ENCODE results near the gene TPX2.
"Not testable (repeated sequence)": the region's sequence is repeated elsewhere in the genome, so short reads cannot be mapped to it uniquely, and the experiment has no call there.

The TPX2 gene

DNA sequence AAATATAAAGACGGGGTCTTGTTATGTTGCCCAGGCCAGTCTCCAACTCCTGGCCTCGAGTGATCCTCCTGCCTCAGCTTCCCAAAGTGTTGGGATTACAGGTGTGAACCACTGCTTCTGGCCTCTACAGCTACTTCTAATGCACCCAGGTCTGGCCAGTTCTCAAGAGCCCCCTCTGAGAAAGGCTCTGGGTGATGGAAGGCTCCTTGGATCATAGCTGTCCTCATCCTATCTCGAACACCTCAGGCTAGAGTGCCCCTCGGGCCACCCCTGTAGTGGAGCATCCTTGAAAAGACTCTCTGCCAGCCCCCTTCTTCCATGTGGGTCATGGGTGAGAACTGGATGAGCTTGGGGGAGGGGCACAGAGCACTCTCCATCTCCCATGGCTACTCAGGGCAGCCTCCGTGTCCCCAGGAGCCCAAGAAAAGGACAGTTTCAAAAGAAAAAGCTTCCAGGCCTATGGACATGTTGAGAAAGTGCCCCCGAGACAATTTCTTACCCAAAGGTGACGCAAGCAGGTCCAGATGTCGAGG lies 79.4 kb downstream of the TPX2 start:
- DNase-seq = no peak

- DNase-seq = no peak
Observed at GRCh38 chr20:31819083-31819784, 80.1 kb downstream of the TPX2 start, which contains the start of gene MYLK2. TSS of gene MYLK2 (plus strand) at chr20:31819356. CDS start at chr20:31819581, 225 bp downstream.

DNA sequence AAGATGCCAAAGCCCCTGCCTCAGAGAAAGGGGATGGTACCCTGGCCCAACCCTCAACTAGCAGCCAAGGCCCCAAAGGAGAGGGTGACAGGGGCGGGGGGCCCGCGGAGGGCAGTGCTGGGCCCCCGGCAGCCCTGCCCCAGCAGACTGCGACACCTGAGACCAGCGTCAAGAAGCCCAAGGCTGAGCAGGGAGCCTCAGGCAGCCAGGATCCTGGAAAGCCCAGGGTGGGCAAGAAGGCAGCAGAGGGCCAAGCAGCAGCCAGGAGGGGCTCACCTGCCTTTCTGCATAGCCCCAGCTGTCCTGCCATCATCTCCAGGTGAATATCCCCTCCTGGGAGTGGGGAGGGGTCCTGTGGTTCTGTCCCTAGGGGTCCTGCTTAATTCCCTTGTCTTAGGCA lies 81.1 kb downstream of the TPX2 start:
- no peak for DNase-seq

DNA sequence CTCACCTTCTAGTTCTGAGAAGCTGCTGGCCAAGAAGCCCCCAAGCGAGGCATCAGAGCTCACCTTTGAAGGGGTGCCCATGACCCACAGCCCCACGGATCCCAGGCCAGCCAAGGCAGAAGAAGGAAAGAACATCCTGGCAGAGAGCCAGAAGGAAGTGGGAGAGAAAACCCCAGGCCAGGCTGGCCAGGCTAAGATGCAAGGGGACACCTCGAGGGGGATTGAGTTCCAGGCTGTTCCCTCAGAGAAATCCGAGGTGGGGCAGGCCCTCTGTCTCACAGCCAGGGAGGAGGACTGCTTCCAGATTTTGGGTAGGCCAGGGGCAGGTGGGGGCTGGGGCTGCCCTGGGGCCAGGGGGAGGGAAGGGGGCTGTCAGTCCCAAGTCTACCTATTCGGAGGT lies 82.3 kb downstream of the TPX2 start:
- DNase-seq = no peak

DNA sequence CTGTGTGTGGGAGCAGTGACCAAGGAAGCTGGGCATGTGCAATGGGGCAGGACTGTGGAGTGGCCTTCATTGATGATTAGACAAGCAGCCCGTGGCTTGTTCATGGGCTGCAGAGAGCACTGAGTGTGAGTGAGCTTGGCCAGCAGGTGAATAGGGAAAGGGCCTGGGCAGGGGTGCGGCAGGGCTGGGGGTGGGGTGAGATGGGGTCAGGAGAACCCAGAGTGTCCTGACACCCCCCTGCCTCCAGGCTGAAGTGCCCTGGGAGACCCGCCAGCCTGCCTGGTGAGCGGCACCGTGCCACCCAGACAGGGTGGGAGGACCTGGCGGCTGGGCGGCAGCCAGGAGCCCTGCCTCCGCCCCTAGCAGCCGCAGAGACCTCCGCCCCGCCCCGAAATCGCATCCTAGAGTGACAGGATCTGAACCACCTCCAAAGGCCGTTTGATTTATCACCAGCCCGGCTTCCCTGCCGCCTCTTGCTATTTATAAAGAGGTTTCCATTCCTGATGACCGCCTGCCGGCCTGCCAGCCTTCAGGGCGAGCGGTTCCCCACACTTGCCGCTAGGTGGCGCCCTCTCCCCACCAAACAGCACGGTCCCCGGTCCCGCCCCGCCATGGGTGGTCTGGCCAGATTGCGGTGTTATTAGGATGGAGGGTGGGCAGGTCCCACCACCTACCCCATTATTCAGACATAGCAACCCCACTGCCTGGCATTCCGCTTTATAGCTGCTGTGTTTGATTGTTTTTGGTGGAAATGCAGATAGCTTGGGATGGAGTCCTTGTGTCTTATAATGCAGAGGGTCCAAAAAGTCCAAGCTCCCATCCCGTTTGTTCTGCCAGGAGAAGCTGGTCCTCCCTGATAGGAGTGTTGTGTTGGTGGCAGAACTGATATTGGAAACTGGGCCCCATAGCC lies 83.6 kb downstream of the TPX2 start:
- DNase-seq = peak in 1 of 2 experiments; percentile 70

GRCh38 chr20:31823360-31824124 lies 84.5 kb downstream of the TPX2 start:
- no peak for DNase-seq

DNA sequence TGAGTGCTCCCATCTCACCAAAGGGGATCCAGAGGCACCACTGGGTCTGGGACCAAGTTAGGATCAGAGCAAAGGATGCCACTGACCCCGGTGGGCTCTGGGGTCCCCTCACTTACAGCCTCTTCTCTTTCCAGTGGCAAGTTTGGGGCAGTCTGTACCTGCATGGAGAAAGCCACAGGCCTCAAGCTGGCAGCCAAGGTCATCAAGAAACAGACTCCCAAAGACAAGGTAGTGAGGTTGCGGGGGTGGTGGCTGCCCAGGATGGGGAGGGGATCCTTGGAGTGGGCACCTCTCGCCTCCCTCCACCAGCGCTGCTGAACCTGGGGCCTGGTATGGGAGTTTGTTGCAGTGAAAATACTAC lies 85.0 kb downstream of the TPX2 start:
- no peak for DNase-seq

GRCh38 chr20:31824554-31825313 lies 85.6 kb downstream of the TPX2 start:
- no peak for DNase-seq

DNA sequence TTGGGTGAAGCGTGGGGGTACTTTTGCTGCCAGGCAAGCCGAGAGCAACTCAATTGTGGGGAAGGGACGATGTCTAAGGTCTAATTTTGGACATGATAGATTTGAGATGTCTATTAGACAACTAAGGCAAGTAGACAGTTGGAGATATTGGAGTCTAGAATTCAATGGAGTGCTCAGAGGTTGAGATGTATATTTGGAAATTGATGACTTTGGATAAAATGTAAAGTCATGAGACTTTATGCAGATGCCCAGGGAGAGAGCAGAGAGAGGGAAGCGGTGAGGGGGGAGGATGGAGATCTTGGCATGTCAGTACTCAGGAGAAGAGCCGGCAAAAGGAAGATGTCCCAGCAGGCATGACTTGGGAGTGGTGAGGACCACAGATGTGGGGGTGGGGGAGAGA lies 87.0 kb downstream of the TPX2 start:
- DNase-seq = no peak

DNA sequence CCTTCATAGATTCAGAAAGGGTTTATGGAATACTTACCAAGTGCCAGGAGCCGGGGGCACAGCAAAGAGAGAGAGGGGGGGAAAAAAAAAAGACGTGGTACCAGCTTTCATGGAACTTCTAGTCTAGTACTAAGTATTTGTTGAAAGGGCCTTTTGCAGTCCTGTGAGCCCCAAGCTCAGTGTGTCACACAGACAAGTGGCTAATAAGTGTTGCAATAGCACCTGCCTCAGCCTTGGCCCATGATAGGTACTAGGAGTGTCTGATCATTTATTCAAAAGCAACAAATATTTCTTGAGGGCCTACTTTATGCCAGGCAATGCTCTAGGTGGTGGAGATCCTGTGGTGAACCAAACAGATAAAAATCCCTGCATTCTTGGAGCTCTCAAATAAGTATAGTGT lies 88.0 kb downstream of the TPX2 start:
- DNase-seq = no peak

GRCh38 chr20:31828016-31828415 lies 88.9 kb downstream of the TPX2 start:
- DNase-seq = not testable (repeated sequence)

GRCh38 chr20:31829731-31830130 lies 90.6 kb downstream of the TPX2 start:
- DNase-seq = no peak

DNA sequence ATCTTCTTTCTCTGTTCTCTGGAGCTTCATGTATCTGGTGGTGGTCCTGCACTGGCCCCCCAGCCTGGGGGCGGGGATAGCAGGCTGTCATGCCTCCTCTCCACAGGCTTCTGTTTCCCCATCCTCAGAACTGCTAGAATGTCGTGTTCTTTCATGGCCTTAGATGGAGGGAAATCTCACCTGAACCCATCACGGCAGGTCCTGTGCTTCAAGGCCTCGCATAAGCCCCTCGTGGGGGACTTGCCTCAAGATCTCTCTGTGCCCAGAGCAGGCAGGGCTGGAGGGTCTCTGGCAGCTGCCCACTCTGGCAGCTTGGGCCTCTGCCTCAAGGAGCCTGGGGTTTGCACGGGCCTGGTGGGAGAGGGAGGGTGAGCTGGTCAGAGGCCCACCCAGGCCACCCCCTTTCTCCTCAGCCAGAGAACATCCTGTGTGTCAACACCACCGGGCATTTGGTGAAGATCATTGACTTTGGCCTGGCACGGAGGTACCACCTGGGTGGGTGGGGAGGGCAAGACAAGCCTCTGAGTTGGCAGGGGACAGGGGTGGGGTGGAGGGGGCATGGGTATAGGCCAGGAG lies 91.4 kb downstream of the TPX2 start:
- no peak for DNase-seq

DNA sequence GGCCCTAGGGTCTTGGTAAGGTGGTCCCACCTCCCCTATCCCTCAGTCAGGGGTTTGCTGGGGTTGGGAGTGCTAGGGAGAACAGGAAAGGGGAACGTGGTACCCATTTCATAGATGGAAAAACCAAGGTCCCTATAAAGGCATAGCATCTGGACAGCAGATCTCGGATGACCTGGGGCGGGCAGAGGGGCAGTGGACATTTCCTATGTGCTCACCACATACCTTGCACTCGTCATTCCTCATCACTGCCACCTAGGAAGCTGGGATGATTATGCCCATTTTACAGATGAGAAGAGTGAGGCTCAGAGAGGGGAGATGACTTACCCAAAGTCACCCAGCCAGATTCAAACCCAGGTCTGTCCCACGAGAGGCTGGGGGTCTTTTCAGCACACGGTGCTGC lies 92.1 kb downstream of the TPX2 start:
- no peak for DNase-seq

GRCh38 chr20:31831771-31832306 lies 92.7 kb downstream of the TPX2 start:
- no peak for DNase-seq

- DNase-seq = peak in 1 of 2 experiments; percentile 44
Observed at GRCh38 chr20:31833130-31833930, 94.2 kb downstream of the TPX2 start.

DNA sequence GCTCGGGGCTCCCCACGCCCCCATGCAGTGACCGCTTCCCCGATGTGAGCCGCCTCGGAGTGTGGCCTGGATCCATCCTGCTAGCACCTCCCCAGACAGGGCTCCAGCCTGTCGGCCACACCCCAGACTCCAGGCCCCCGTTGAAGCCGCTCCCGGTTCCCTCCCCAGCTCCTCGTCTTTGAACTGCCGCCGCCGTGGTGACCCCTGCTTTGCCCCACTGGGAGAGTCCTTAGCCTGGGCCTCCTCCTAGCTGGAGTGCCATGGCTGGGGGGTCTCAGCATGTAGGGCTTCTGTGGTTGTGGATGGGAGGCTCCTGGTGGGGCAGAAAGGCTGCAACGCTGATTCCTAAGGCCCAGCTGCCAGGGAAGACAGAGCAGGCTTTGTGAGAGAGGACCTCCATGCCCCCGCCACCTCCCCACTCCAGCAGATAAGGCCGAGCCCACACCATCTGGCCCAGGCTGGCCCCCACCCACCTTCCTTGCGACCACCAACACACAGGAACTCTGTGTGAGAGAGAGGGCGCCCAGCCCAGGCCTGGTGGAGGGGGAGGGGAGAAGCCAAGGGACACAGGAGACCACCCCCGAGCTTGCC lies 94.9 kb downstream of the TPX2 start:
- no peak for DNase-seq

GRCh38 chr20:31835554-31835953 lies 96.5 kb downstream of the TPX2 start:
- no peak for DNase-seq

DNA sequence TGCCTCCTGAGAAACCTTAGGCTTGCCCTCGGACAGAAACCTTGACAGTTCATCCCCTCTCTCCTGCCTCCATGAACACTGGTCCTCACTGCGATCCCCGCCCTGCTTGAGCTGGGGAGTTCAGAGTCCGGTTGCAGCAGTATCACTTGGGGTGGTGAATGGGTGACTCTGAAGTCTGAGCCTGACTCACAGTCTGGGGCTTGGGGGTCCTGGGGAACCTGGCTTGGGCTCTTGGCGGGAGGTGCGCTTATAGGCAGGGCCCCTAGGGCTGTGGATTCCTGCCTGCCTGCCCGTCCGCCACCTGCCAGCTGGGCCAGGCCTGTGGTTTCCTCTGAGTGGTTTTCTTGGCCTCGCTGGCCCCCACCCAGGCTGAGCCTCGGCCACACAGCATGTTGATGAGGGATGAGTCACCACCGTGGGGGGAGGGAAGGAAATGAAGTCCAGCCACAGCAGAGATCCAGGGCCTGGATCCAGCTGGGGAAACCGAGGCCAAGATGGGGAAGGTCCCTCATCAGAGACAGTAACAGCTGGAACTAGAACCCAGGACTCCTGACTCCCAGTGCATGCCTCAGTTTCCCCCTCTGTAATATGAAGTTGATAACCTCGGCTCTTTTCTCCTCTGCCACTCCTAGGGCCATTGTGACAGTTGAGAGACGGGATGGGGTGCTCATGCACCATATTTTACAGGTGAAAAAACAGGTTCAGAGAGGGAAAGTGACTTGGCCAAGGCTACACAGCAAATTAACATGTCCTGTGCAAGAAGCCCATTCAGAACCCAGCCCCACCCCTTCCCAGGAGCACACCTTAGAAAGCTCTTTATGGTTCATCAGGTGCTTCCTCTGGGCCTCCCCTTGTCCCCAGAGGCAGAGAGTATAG lies 97.1 kb downstream of the TPX2 start:
- peak; percentile 85 to 93 for DNase-seq
